GM18907 (cell line): ENCODE data around the gene GRK5.
"Not testable (repeated sequence)": the region's sequence is repeated elsewhere in the genome, so short reads cannot be mapped to it uniquely, and the experiment has no call there.

Experiments
- ATAC-seq: cut with Tn5 transposase; IDR thresholded peaks from one replicate; pipeline ENCODE4 v1.9.1; 2021; ENCODE audit warnings: mild to moderate bottlenecking, moderate library complexity; ENCODE audit not compliant: unreplicated experiment

Gene GRK5

DNA sequence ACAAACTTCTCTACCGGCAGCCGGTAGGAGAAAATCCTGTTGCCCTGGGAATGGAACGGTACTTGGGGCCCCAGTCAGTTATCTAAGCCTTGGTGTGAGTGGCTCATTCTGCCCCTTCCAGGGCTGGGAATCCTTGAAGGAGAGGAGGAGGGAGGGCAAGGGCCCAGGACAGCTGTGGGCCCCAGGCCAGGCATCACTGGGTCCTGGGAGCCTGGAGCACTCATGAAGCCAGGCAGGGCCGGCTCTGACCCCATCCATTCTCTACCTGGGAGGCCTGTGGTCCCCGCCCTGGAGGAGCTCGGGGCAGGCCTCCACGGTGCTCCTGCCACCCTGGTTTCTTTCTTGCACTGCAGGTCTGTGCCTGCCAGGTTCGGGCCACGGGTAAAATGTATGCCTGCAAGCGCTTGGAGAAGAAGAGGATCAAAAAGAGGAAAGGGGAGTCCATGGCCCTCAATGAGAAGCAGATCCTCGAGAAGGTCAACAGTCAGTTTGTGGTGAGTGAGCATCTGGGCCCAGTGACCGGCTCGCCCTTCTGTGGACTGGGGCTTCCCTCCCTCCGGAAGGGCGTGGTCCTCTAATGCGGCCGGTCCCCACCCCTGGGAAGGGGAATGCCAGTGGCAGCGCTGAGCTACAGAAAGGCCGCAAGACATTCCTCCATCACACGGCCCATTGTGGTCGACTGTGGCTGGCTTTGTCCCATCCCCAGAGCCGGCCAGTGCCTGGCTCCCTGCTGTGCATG is 223.8 kb downstream of the GRK5 start:
- no peak for ATAC-seq

DNA sequence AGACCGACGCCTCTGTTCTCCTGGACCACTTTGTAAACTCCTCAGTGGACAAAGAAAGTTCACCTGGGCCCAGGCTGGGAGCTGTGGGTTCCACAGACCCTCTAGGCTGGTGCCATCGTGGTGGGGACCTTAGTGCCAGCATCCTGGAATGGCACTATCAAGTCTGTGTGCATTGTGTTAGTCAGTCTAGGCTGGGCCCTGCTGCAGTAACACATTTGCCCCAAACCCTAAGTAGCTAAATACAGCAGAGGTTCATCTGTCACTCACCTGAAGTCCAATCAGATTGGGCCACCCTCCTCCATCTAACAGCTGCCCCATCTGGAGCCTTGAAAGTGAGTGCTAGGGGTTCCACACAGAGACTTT is 224.4 kb downstream of the GRK5 start:
- ATAC-seq = no peak

DNA sequence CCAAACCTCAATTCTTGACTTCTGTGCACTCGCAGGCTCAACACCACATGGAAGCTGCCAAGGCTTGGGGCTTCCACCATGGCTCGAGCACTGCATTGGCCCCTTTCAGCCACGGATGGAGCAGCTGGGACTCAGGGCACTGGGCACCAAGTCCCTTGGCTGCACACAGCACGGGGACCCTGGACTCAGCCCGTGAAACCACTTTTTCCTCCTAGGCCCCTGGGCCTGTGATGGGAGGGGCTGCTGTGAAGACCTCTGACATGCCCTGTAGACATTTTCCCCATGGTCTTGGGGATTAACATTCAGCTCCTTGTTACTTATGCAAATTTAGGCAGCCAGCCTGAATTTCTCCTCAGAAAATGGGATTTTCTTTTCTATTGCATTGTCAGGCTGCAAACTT is 227.6 kb downstream of the GRK5 start:
- ATAC-seq = not testable (repeated sequence)

DNA sequence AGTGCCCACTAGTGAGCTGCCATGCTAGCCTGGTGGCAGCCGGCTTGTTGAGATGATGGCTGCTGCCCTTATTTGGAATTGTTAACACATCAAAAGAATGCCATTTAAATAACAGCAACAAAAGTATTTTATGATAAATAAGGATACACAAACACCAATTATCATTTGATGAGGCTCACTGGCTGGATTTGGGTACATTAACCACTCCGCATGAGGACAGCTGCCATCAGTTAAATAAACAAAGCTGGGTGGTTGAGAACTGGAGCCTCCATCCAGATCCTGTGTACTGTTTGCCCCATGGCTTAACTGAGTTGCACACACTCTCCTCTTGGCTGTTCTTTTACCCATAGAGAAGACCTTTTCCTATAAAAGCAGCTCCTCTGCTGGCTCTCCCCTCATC is 231.3 kb downstream of the GRK5 start:
- no peak for ATAC-seq

DNA sequence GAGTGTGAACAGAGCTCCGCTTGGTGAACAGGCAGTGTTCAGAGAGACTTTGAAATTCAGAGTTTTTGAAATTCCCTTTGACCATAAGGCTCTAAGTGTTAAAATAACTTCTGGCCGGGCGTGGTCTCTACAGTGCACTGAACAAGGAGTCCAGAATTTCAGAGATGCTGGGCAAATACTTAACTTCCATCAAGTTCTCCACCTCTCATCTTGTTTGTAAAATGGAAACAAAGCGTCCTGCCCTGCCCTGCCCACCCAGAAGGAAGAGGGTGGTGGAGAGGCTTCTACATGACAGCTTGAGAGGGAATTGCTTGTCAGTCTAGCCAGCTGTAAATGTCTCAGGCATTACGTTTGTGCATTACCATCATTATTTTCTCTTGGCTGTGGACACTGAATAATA is 232.6 kb downstream of the GRK5 start:
- ATAC-seq = no peak

DNA sequence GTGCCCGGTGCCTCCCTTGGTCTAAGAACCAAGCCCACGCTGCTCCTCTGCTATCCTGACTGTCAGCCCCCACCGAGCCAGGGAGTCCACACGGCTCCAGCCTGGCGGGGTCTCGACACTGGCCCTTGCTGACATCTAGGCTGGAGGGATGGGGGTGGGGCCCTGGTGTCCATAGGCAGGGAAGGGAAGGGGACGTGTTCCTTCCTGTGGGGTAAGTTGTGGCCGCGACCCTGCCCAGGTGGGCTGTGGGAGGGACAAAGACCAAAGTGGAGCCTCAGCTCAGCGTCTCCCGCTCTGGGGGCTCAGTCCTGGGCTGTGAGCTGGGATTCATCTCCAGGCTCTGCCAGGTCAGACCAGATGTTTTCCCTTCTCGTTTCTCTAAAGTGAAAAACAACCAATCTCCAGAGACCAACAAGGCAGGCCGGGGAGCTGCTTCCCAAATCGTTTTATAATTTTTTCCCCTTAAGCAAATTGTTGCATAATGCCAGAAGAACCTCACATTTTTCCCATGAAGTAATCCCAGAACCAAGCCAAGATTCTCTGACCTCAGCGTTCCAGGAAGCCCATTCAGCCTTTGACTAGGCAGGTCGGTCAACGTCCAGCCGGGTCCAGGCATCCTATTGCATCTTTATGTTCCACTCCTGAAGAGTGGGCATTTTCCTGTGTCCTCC is 233.9 kb downstream of the GRK5 start:
- ATAC-seq = no peak

DNA sequence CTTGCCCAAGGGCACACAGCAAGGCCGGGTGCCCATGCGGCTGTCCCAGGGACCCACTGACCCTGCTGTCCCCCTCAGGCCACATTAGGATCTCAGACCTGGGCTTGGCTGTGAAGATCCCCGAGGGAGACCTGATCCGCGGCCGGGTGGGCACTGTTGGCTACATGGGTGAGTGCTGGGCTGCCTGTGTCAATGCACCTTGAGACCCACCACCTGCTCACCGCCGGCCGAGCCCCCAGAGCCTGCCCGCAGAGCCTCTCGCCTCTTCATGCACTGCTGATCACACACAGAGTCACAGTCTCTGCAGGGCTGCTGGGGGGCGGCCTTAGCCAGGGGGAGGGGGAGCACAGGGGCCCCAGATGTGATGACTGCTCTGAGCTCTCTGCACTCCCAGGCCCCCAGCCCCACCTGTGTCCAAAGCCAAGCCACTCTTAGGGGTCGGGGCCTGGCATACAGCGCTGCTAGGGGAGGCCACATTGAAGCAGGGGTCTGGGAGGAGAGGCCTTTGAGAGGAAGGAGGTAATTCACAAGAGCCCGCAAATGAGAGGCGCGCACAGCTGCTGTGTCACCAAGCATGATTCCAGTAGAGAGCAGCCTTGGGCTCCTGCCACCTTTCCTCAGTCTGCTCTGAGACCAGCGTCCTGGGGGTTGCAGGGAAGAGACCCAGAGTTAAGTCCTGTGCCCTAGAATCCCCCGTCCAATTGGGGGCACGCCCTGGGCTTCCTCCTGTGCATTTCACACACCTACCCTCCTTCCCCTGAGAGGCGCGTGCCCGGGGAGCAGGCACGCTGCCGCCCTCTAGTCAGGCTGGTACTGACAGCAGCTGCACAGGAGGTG is 234.8 kb downstream of the GRK5 start:
- no peak for ATAC-seq

DNA sequence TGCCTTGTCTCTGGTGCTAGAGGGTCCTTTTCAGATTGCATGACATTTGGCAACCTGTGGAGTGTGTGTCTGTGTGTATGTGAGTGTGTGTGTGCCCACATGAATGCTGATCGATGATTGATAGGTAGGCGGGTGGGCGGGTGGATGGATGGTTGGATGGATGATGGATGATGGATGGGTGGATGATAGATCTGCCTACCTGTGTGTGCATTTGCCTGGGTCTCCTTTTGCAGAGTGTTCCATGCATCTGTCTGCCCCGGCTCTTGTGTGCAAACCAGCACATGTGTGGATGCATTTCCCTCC is 235.3 kb downstream of the GRK5 start:
- ATAC-seq = no peak

DNA sequence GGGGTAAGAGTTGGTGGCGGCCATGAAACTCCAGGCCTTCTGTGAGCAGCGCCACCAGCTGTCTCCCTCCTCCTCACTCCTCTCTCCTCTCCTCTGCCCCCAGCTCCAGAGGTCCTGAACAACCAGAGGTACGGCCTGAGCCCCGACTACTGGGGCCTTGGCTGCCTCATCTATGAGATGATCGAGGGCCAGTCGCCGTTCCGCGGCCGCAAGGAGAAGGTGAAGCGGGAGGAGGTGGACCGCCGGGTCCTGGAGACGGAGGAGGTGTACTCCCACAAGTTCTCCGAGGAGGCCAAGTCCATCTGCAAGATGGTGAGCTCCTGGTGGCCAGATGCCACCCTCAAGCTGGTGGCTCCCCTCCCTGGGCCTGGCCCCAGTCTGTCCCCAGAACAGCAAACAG is 236.1 kb downstream of the GRK5 start:
- no peak for ATAC-seq

DNA sequence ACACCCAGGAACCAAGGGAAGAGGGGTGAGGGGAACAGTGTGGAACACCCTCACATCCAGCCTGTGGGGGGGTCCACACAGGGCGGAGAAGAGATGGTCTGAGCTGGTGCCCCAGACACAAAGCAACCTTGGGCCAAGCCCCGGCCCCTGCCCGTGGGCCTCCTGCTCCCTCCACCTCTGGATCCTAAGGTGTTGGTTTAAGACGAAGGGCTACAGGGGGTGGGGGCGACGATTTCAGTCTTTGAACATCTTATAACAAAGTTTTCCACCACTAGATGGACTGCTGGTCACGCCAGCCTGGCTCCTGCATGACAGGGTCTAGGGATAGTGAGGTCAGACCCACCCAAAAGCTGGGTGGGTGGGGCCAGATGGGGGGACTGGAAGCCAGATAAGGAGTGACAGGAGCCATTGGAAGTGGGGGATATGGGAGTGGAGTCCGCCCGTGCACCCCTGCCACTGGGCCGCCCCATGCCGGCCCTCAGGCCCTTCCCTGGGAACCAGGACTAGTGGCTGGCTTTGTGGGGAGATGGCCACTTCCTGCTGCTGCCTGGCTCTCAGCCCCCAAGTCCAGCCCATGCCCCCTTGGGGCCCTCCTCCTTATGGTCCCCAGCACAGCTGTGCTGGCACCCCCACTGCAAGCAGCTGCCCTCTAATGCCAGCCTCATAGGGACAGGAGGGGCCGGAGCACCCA is 236.7 kb downstream of the GRK5 start:
- ATAC-seq = no peak

DNA sequence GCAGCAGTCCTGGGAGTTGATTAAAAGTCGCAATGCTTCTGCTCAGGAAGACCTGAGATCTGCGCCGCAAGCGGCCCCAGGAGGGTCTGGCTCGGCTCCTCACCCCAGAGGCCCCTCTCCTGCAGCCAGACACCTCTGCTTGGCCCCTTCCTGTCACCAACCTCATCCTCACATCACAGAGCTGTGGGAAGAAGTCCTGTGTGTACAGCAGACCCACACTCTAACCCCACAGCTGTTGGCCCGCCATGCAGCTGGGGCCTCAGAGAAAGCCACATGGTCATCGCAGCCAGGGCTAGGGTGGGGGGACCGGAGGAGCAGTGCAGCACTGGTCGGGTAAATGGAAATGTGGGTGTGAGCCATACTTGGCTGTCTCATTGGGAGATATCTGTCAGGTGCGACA is 237.5 kb downstream of the GRK5 start:
- no peak for ATAC-seq

DNA sequence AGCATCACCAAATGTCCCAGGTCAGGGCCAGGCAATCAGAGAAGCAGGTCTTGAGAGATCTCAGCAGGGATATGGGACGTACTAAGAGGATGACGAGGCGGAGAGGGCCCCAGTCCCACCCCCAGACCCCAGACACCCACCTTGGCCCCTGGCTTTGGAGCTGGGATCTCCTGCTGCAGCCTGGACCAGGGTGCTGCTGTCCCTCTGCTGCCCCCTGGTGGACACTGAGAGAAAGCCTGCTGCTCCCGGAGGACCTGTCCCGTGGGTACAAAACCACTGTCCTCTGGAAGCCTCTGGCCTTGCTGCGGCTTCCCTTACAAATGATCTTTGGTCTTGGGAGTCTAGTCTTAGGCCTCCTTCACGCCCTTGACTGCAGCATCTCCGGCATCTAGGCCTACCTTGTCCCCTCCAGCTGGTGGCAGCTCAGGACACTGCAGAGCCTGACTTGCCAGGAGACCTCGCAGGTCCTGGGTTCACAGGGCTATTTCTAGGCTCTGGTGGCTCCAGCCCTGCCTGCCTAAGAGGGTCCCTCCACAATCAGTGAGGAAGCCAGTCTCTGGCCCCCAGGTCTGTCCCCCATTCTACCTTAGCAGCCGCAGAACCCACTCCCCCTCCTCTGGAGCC is 238.1 kb downstream of the GRK5 start:
- peak; percentile 49 for ATAC-seq

DNA sequence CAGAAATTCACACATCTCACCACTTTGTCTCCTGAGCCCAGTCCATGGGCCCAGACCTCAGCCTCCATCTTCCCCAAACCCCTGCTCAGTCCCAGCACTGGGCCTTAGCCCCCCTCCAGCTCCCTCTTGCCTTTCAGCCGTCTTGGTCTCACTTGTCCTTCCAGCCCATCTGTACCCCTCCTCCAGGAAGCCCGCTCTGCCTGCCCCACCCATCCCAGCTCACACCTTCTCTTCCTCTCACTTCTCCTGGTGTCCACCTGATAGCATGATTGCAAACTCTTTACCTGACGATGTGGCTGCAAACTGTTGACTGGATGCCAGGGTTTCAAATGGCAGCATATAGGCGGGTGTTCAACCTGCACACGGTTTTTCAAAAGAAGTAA is 238.6 kb downstream of the GRK5 start:
- no peak for ATAC-seq

DNA sequence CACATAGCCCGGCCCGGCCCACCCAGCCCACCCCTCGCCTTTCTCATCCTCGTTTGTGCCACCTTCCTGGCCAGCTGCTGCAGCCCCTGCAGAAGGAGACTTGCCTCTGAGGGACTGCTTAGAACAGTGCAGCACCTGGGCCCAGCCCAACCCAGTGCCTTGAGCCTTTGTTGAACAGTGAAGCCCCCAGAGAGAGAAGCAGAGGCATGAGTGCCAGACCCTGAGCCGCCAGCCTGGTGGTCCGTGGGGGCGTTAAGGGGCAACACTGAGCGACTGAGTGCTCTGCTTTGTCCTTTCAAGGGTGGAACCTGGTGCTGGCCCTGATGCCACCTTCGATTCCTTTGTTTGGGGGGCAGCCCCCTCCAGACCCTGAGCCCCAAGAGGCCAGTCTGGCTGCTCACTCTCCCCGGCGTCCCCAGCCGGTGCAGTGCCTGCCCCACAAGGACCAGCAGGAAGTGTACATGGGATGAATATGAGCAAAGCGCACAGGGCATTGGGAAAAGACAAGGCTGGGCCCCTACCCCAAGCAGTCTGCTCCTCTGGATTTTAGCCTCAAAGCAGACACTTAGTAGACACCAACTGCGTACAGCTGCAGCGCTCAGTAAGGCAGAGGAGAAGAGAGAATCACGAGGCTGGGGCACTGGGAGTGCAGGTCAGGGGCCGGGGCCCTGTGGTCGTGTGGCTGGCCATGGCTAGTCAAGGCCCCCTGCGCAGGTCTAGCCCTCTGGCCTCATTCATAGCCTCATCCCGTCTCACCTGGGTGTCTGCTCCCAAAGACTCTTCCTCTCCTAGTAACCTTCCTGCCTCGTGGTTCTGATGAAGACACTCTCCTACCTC is 239.3 kb downstream of the GRK5 start:
- ATAC-seq = no peak

DNA sequence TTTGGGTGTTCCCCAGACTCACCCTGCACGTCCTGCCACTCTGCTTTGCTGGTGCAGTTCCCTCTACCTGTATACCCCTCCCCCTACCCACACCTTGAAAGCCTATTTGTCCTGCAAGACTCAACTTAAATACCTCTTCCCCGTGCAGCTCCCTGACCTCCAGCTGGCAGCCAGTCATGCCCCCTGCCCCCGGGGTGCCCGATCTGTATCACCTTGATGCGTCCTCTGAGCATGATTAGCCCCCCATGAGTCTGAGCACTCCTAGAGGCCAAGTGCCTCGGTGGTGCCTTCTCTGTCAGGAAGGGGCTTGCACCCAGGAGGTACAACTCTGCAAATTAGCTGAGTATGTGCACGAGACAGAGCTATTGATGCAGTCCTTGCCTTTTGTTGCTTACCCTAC is 240.1 kb downstream of the GRK5 start:
- ATAC-seq = no peak

DNA sequence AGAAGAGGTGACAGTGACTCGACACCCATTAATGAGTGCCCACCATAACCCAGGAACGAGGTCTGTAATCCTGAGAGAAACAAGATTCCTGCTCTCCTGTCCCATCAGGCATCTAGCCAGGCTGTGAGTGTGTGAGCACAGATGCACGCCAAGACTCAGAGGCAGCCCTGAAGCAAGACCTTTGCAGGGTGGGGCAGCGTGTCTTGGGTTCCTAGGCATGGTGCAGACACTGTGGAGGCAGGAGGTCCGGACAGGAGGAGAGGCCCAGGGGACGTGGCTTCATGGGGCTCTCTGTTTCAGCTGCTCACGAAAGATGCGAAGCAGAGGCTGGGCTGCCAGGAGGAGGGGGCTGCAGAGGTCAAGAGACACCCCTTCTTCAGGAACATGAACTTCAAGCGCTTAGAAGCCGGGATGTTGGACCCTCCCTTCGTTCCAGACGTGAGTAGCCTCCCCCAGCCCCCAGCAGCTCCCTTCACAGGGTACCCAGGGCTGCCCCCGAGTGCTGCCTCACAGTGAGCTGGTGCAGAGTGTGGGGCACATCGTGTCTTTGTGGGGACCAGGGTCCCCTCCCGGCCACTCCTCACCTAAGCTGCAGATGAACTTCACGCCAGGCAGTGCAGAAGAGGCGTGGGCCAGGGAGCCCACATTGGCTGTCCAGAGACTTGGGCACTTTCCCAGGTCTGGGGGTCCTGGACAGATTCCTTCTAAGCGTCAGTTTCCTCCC is 240.6 kb downstream of the GRK5 start:
- no peak for ATAC-seq

DNA sequence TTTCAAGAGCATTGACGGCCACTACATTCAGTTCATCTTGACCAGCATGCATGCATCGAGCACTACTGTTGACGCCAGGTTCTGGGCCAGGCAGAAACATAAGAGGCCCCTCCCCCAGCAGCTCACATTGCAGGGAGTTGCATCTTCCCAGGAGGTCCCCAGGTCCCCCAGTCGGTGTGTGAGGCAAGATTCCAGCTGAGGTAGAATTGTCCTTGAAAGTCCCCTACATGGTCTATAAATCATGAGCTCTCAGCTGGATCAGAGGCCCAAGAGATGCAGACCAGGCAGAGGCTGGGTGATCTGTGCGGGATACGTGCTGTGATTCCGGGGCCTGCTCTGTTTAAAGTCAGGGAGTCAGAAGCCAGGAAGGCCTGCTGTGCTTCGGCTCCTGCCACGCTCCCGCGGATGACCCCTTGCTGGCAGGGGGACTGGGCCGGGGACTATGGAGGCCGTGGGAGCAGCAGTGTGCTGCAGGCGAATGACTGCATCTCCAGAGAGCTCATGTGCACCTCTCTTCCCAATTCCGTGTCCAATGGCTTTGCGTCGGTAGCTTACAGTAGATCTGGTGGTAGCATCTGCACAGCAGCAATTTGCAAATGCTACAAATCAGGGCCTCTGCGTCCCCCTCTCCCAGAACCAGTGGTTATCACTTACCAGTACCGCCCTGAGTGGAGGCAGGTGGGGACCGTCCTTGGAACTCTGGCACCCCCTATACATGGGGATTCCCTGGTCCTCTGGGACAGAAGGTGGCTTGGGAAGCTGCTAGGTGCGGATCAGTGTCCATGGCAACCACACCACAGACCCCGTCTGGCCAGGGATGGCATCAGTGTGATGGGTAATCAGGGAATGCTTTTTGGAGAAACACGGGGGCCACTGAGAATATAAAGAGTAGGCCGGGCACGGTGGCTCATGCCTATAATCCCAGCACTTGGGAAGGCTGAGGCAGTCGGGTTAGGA is 241.5 kb downstream of the GRK5 start:
- ATAC-seq = no peak

DNA sequence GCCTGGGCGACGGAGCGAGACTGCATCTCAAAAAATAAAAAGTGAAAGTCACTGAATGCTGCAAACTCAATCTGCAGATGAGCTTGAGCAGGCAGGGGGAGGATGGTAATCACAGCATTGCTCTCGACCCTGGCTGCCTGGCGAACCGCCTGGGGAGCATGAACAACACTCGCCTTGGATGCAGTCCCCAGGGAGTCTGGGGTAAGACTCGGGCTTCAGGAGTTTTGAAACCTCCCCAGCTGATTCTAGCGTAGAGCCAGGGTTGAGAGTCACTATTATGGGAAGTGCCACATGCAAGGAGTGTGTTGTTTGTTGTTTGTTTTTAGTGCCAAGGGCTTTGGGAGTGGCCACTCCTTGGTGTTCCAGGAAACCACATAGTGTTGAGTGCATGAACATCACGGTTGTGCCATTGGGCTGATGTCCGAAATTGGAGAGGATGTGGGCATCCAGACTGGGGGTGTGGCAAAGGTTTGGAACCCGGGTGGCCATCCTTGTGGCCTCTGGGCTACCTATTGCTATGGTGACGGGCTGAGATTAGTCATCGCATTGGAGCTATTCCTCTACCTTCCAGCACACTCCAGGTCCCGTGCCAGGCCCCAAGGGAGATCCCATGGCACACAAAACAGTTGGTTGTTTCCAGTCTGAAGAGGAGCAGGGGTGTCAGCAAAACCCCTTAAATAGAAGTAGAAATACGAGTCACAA is 242.5 kb downstream of the GRK5 start:
- ATAC-seq = no peak
